Vagina (tissue), 2 donors: ENCODE results near the gene FRYL. TPM values are rescaled to one million over a fixed set of nuclear protein-coding genes. Genes with fewer than 3 reads are reported as not detected.
"Not testable (repeated sequence)": the region's sequence is repeated elsewhere in the genome, so short reads cannot be mapped to it uniquely, and the experiment has no call there.

ENCODE experiments used
- DNase-seq, 2 donors: peaks; one replicate each; pipeline ENCODE4 v3.0.0-alpha.2; 2017; ENCODE audit errors: extremely low spot score in 2 of 2
- H3K27ac ChIP-seq: fragments of 200-600 bp; sonication (generic); one replicate; pipeline ENCODE4 v1.5.1; 2019
- H3K27me3 ChIP-seq: fragments of 200-600 bp; sonication (generic); one replicate; pipeline ENCODE4 v1.5.1; 2019
- H3K36me3 ChIP-seq, 2 donors: fragments of 200-600 bp; sonication (generic); one replicate each; pipeline ENCODE4 v1.5.1; 2017 to 2019
- H3K4me1 ChIP-seq: fragments of 200-600 bp; sonication (generic); one replicate; pipeline ENCODE4 v1.5.1; 2019
- H3K4me3 ChIP-seq, 2 donors: fragments of 200-600 bp; sonication (generic); 1 replicate in 1 of 2; 2 replicates in 1 of 2; pipeline ENCODE4 v1.5.1; 2016 to 2019
- H3K9me3 ChIP-seq: fragments of 200-600 bp; sonication (generic); one replicate; pipeline ENCODE4 v1.5.1; 2019
- CTCF ChIP-seq, 3 experiments: fragments of 450-650 bp in 2 of 3; fragments of 200-600 bp in 1 of 3; sonication (generic) in 1 of 3; IDR thresholded peaks; one replicate each; pipeline ENCODE4 v1.5.1; 2017 to 2019; ENCODE audit warnings: antibody characterized with exemption in 3 of 3, mild to moderate bottlenecking in 2 of 3, moderate library complexity in 2 of 3
- POLR2A ChIP-seq, 2 donors: fragments of 450-650 bp; IDR thresholded peaks; one replicate each; pipeline ENCODE4 v1.6.1; 2017; ENCODE audit warnings: antibody characterized with exemption in 2 of 2, mild to moderate bottlenecking in 2 of 2, moderate library complexity in 2 of 2
- POLR2AphosphoS5 ChIP-seq, 2 donors: sonication (generic); formaldehyde crosslinking; IDR thresholded peaks; one replicate each; pipeline ENCODE4 v1.9.0; 2017; ENCODE audit warnings: antibody characterized with exemption in 2 of 2, mild to moderate bottlenecking in 2 of 2, low read depth in 1 of 2; ENCODE audit not compliant: insufficient read depth in 1 of 2
- intact Hi-C: fragments of 100-400 bp; cut with DNase I; formaldehyde crosslinking; loops from one replicate; pipeline ENCODE4 v1.15.1; 2023
- total RNA-seq: library from RNA; depleted of rRNA; stranded (reverse); fragments of >200 nt; gene quantifications from one replicate; pipeline ENCODE4 v1.2.3, GENCODE V29; 2016

The FRYL gene
- total RNA-seq, 1 donor from 2014 or later = 51.8 TPM

- no peaks in the 10 kb centered on the region for H3K4me1 ChIP-seq
- H3K27ac ChIP-seq = no peak overlapping the region
- intact Hi-C loops = no loop called here
- no peak for DNase-seq
- H3K36me3 ChIP-seq = no peaks in the 10 kb centered on the region
- H3K27me3 ChIP-seq = no peaks in the 10 kb centered on the region
- no peak for TF ChIP-seq POLR2A (IDR thresholded peaks at IDR 0.05)
- TF ChIP-seq CTCF (IDR thresholded peaks at IDR 0.05) = no peak
- no peak for TF ChIP-seq POLR2AphosphoS5 (IDR thresholded peaks at IDR 0.05; ENCODE audit: insufficient read depth in 1 of 2, low read depth in 1 of 2)
- H3K4me3 ChIP-seq = no peak overlapping the region
- H3K9me3 ChIP-seq = no peaks in the 10 kb centered on the region
Measured at GRCh38 chr4:48683784-48684666, 96.1 kb downstream of the FRYL start.

GRCh38 chr4:48682870-48683269 lies 97.2 kb downstream of the FRYL start:
- H3K4me3 ChIP-seq, intact Hi-C loops: not testable (repeated sequence)

GRCh38 chr4:48681856-48682255 lies 98.2 kb downstream of the FRYL start:
- Histone ChIP-seq H3K27me3 (no peaks in the 10 kb centered on the region), H3K9me3 (no peaks in the 10 kb centered on the region), H3K27ac (no peak overlapping the region), H3K4me1 (no peaks in the 10 kb centered on the region), H3K4me3 (no peak overlapping the region), H3K36me3 (no peaks in the 10 kb centered on the region)
- TF ChIP-seq POLR2A (IDR thresholded peaks at IDR 0.05) = no peak
- TF ChIP-seq POLR2AphosphoS5 (IDR thresholded peaks at IDR 0.05; ENCODE audit: insufficient read depth in 1 of 2, low read depth in 1 of 2) = no peak
- TF ChIP-seq CTCF (IDR thresholded peaks at IDR 0.05) = no peak
- DNase-seq = no peak
- intact Hi-C loops = no loop called here

More at GRCh38 chr4:48682870-48683269, 97.2 kb downstream of the FRYL start:
- not testable (repeated sequence) for H3K4me1 ChIP-seq, H3K36me3 ChIP-seq, H3K9me3 ChIP-seq, H3K27me3 ChIP-seq, H3K27ac ChIP-seq, DNase-seq

GRCh38 chr4:48680848-48681568 lies 99.1 kb downstream of the FRYL start:
- H3K36me3 ChIP-seq = no peaks in the 10 kb centered on the region
- intact Hi-C loops = no loop called here
- H3K9me3 ChIP-seq = no peaks in the 10 kb centered on the region
- H3K27me3 ChIP-seq = no peaks in the 10 kb centered on the region
- H3K27ac ChIP-seq = no peak overlapping the region
- no peaks in the 10 kb centered on the region for H3K4me1 ChIP-seq
- no peak for DNase-seq
- TF ChIP-seq POLR2A (IDR thresholded peaks at IDR 0.05) = no peak
- TF ChIP-seq POLR2AphosphoS5 (IDR thresholded peaks at IDR 0.05; ENCODE audit: insufficient read depth in 1 of 2, low read depth in 1 of 2) = no peak
- no peak overlapping the region for H3K4me3 ChIP-seq

- H3K36me3 ChIP-seq = no peaks in the 10 kb centered on the region
- intact Hi-C loops = no loop called here
- H3K27me3 ChIP-seq = no peaks in the 10 kb centered on the region
- H3K4me1 ChIP-seq = no peaks in the 10 kb centered on the region
- H3K4me3 ChIP-seq = no peak overlapping the region
- no peak overlapping the region for H3K27ac ChIP-seq
- DNase-seq = no peak
- no peaks in the 10 kb centered on the region for H3K9me3 ChIP-seq
- no peak for TF ChIP-seq POLR2AphosphoS5 (IDR thresholded peaks at IDR 0.05; ENCODE audit: insufficient read depth in 1 of 2, low read depth in 1 of 2)
- no peak for TF ChIP-seq POLR2A (IDR thresholded peaks at IDR 0.05)
- TF ChIP-seq CTCF (IDR thresholded peaks at IDR 0.05) = no peak
Measured at GRCh38 chr4:48673537-48673936, 106.5 kb downstream of the FRYL start.

GRCh38 chr4:48670587-48670986 lies 109.5 kb downstream of the FRYL start:
- Histone ChIP-seq H3K4me3 (no peak overlapping the region), H3K27ac (no peak overlapping the region), H3K9me3 (no peaks in the 10 kb centered on the region), H3K27me3 (no peaks in the 10 kb centered on the region), H3K4me1 (peaks cover 5% of the 10 kb centered on the region), H3K36me3 (no peaks in the 10 kb centered on the region)
- DNase-seq = no peak
- intact Hi-C loops = no loop called here
- TF ChIP-seq POLR2A (IDR thresholded peaks at IDR 0.05) (no peak), CTCF (IDR thresholded peaks at IDR 0.05) (no peak), POLR2AphosphoS5 (IDR thresholded peaks at IDR 0.05; ENCODE audit: insufficient read depth in 1 of 2, low read depth in 1 of 2) (no peak)
